Astrocyte (in vitro differentiated cells and primary cell): ENCODE results near the gene MRGPRF.

ENCODE experiments used
- EZH2 ChIP-seq: IDR thresholded peaks from 2 replicates; pipeline ENCODE4 v1.6.1; 2012; ENCODE audit warnings: mild to moderate bottlenecking, low read length, inconsistent platforms; ENCODE audit not compliant: insufficient read depth
- TF ChIP-seq, protein P1 (sequence below): IDR thresholded peaks from 2 replicates; pipeline ENCODE4 v1.5.1; 2011; ENCODE audit warnings: low read depth, mild to moderate bottlenecking, inconsistent platforms, low read length, moderate library complexity; ENCODE audit not compliant: insufficient read depth

DNA sequence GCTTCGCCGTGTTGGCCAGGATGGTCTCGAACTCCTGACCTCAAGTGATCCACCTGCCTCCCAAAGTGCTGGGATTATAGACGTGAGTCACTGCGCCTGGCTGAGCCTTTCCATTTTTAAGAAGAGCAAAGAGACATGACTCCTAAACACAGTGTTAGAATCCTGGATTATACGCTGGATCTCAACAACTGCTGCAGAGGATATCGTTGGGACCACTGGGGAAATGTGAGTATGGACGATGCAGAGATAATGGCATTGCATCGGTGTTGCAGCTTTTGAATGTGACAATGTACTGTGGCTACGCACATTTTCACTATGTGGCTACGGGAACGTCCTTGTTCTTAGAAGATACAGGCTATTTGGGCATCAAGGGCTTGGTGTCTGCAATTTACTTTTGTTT lies 6.2 kb downstream of the MRGPRF start:
- TF ChIP-seq, protein P1, sequence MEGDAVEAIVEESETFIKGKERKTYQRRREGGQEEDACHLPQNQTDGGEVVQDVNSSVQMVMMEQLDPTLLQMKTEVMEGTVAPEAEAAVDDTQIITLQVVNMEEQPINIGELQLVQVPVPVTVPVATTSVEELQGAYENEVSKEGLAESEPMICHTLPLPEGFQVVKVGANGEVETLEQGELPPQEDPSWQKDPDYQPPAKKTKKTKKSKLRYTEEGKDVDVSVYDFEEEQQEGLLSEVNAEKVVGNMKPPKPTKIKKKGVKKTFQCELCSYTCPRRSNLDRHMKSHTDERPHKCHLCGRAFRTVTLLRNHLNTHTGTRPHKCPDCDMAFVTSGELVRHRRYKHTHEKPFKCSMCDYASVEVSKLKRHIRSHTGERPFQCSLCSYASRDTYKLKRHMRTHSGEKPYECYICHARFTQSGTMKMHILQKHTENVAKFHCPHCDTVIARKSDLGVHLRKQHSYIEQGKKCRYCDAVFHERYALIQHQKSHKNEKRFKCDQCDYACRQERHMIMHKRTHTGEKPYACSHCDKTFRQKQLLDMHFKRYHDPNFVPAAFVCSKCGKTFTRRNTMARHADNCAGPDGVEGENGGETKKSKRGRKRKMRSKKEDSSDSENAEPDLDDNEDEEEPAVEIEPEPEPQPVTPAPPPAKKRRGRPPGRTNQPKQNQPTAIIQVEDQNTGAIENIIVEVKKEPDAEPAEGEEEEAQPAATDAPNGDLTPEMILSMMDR = no peak
- no peak for TF ChIP-seq EZH2
